ENCODE results near the gene SULT2B1.

Gene SULT2B1

GRCh38 chr19:48509467-48510194 lies 42.3 kb upstream of the SULT2B1 start:
- DNase-seq (ENCODE audit: low spot score) = peak; percentile 20
- no peak for TF ChIP-seq CTCF (IDR thresholded peaks at IDR 0.05; ENCODE audit: borderline replicate concordance, control extremely low read depth, extremely low read depth, insufficient read depth, missing control alignments)
- in situ Hi-C loops (cut with MboI; ENCODE audit: low sequenced_read_pairs, unreplicated experiment) = loop anchor here (5.0 kb wide), 1 partner anchor 78 kb away; no protein-coding TSS in a partner anchor

- DNase-seq (ENCODE audit: low spot score) = peak; percentile 81
- in situ Hi-C loops (cut with MboI; ENCODE audit: low sequenced_read_pairs, unreplicated experiment) = no loop called here
- TF ChIP-seq CTCF (IDR thresholded peaks at IDR 0.05; ENCODE audit: borderline replicate concordance, control extremely low read depth, extremely low read depth, insufficient read depth, missing control alignments) = no peak
Measured at GRCh38 chr19:48510421-48511268, 41.3 kb upstream of the SULT2B1 start.

- TF ChIP-seq CTCF (IDR thresholded peaks at IDR 0.05; ENCODE audit: borderline replicate concordance, control extremely low read depth, extremely low read depth, insufficient read depth, missing control alignments) = no peak
- in situ Hi-C loops (cut with MboI; ENCODE audit: low sequenced_read_pairs, unreplicated experiment) = no loop called here
- DNase-seq (ENCODE audit: low spot score) = peak; percentile 34
Measured at GRCh38 chr19:48511321-48511731, 40.6 kb upstream of the SULT2B1 start.

- in situ Hi-C loops (cut with MboI; ENCODE audit: low sequenced_read_pairs, unreplicated experiment) = no loop called here
- TF ChIP-seq CTCF (IDR thresholded peaks at IDR 0.05; ENCODE audit: borderline replicate concordance, control extremely low read depth, extremely low read depth, insufficient read depth, missing control alignments) = no peak
- peak; percentile 80 for DNase-seq (ENCODE audit: low spot score)
Measured at GRCh38 chr19:48511800-48512503, 40.0 kb upstream of the SULT2B1 start, which contains the start of gene LMTK3. Gene LMTK3, minus strand, starts transcription at chr19:48511835. Its CDS starts 259 bp downstream, at chr19:48511576.

GRCh38 chr19:48512504-48513288 lies 39.3 kb upstream of the SULT2B1 start:
- no peak for DNase-seq (ENCODE audit: low spot score)
- in situ Hi-C loops (cut with MboI; ENCODE audit: low sequenced_read_pairs, unreplicated experiment) = no loop called here
- no peak for TF ChIP-seq CTCF (IDR thresholded peaks at IDR 0.05; ENCODE audit: borderline replicate concordance, control extremely low read depth, extremely low read depth, insufficient read depth, missing control alignments)
